NOMO-1 treated with dmso at 0.1 percent for 144 hours (cell line): ENCODE measurements around the gene POLQ.
"Not testable (repeated sequence)": the region's sequence is repeated elsewhere in the genome, so short reads cannot be mapped to it uniquely, and the experiment has no call there.

Source experiments
- DNase-seq: peaks from one replicate; lab custom pipeline; 2025; ENCODE audit not compliant: unreplicated experiment; lab: John Stamatoyannopoulos, UW

POLQ gene

GRCh38 chr3:121545574-121546455, at the start of gene POLQ:
Gene POLQ, minus strand, starts transcription at chr3:121545988. Its CDS starts 111 bp downstream, at chr3:121545877.
- peak; percentile 94 for DNase-seq

- DNase-seq: no peak
Observed at GRCh38 chr3:121594850-121595249, 49.1 kb upstream of the POLQ start.

GRCh38 chr3:121593806-121594205, 48.0 kb upstream of the POLQ start:
- not testable (repeated sequence) for DNase-seq

- DNase-seq: no peak
Observed at GRCh38 chr3:121592856-121593702, 47.3 kb upstream of the POLQ start, which contains the start of gene FBXO40. Gene FBXO40, plus strand, starts transcription at chr3:121593379. Its CDS starts 27,197 bp downstream, at chr3:121620576.

GRCh38 chr3:121584418-121584817, 38.6 kb upstream of the POLQ start:
- no peak for DNase-seq

- no peak for DNase-seq
Observed at GRCh38 chr3:121581691-121582090, 35.9 kb upstream of the POLQ start.

- no peak for DNase-seq
Observed at GRCh38 chr3:121574449-121574848, 28.7 kb upstream of the POLQ start.

- DNase-seq: no peak
Observed at GRCh38 chr3:121567649-121568048, 21.9 kb upstream of the POLQ start, which contains the start of gene ARGFX. Gene ARGFX, plus strand, starts transcription at chr3:121567949. Its CDS starts 2,765 bp downstream, at chr3:121570714.

- DNase-seq: no peak
Observed at GRCh38 chr3:121566773-121567172, 21.0 kb upstream of the POLQ start.

- DNase-seq: no peak
Observed at GRCh38 chr3:121562148-121562547, 16.4 kb upstream of the POLQ start.

GRCh38 chr3:121557426-121557934, 11.7 kb upstream of the POLQ start:
- no peak for DNase-seq

- DNase-seq: no peak
Observed at GRCh38 chr3:121552797-121553196, 7.0 kb upstream of the POLQ start.

- DNase-seq: no peak
Observed at GRCh38 chr3:121552379-121552778, 6.6 kb upstream of the POLQ start.

GRCh38 chr3:121545049-121545573, 677 bp downstream of the POLQ start:
- no peak for DNase-seq

GRCh38 chr3:121542924-121543323, 2.9 kb downstream of the POLQ start:
- DNase-seq: no peak

GRCh38 chr3:121531269-121531668, 14.5 kb downstream of the POLQ start:
- no peak for DNase-seq

- no peak for DNase-seq
Observed at GRCh38 chr3:121529308-121529707, 16.5 kb downstream of the POLQ start.

- DNase-seq: no peak
Observed at GRCh38 chr3:121520510-121520909, 25.3 kb downstream of the POLQ start.

- DNase-seq: no peak
Observed at GRCh38 chr3:121517953-121518655, 27.7 kb downstream of the POLQ start.

- DNase-seq: no peak
Observed at GRCh38 chr3:121515862-121516261, 29.9 kb downstream of the POLQ start.

- DNase-seq: no peak
Observed at GRCh38 chr3:121515313-121515712, 30.5 kb downstream of the POLQ start.
